ENCODE data around the gene SLC39A11.
"Not testable (repeated sequence)": the region's sequence is repeated elsewhere in the genome, so short reads cannot be mapped to it uniquely, and the experiment has no call there.

Gene SLC39A11

GRCh38 chr17:72646176-72646575 is 446.3 kb downstream of the SLC39A11 start:
- no peaks in the 10 kb centered on the region for H3K9me3 ChIP-seq (ENCODE audit: control insufficient read depth, low read length)
- no peaks in the 10 kb centered on the region for H3K36me3 ChIP-seq (ENCODE audit: control insufficient read depth, insufficient read depth, low read length)
- no peak overlapping the region for H3K4me3 ChIP-seq (ENCODE audit: insufficient read depth, low read depth, low read length)
- H3K27ac ChIP-seq (ENCODE audit: insufficient read depth, low read depth, low read length, poor library complexity, severe bottlenecking): no peak overlapping the region
- H3K4me1 ChIP-seq (ENCODE audit: control insufficient read depth, insufficient read depth, low read length): no peaks in the 10 kb centered on the region
- WGBS, 2 experiments: 82 to 85% methylated on average over 2 of the region's 2 CpGs
- no peaks in the 10 kb centered on the region for H3K27me3 ChIP-seq (ENCODE audit: control insufficient read depth, insufficient read depth, low read length, poor library complexity, severe bottlenecking)

- no peak overlapping the region for H3K4me3 ChIP-seq (ENCODE audit: insufficient read depth, low read depth, low read length)
- H3K27me3 ChIP-seq (ENCODE audit: control insufficient read depth, insufficient read depth, low read length, poor library complexity, severe bottlenecking): no peaks in the 10 kb centered on the region
- H3K27ac ChIP-seq (ENCODE audit: insufficient read depth, low read depth, low read length, poor library complexity, severe bottlenecking): no peak overlapping the region
- H3K9me3 ChIP-seq (ENCODE audit: control insufficient read depth, low read length): no peaks in the 10 kb centered on the region
- H3K36me3 ChIP-seq (ENCODE audit: control insufficient read depth, insufficient read depth, low read length): no peaks in the 10 kb centered on the region
- WGBS, 2 experiments: 79 to 87% methylated on average over 4 of the region's 4 CpGs
- H3K4me1 ChIP-seq (ENCODE audit: control insufficient read depth, insufficient read depth, low read length): no peaks in the 10 kb centered on the region
These were observed 448.0 kb downstream of the SLC39A11 start for GRCh38 chr17:72644492-72644891.

- Histone ChIP-seq H3K9me3 (ENCODE audit: control insufficient read depth, low read length) (no peaks in the 10 kb centered on the region), H3K27me3 (ENCODE audit: control insufficient read depth, insufficient read depth, low read length, poor library complexity, severe bottlenecking) (no peaks in the 10 kb centered on the region), H3K4me3 (ENCODE audit: insufficient read depth, low read depth, low read length) (no peak overlapping the region), H3K36me3 (ENCODE audit: control insufficient read depth, insufficient read depth, low read length) (no peaks in the 10 kb centered on the region), H3K27ac (ENCODE audit: insufficient read depth, low read depth, low read length, poor library complexity, severe bottlenecking) (no peak overlapping the region), H3K4me1 (ENCODE audit: control insufficient read depth, insufficient read depth, low read length) (no peaks in the 10 kb centered on the region)
- WGBS, 2 experiments: 96 to 98% methylated on average over 4 of the region's 4 CpGs
These were observed 448.8 kb downstream of the SLC39A11 start for GRCh38 chr17:72643575-72644216.

GRCh38 chr17:72642720-72643119 is 449.8 kb downstream of the SLC39A11 start:
- H3K4me1 ChIP-seq (ENCODE audit: control insufficient read depth, insufficient read depth, low read length): no peaks in the 10 kb centered on the region
- no peaks in the 10 kb centered on the region for H3K27me3 ChIP-seq (ENCODE audit: control insufficient read depth, insufficient read depth, low read length, poor library complexity, severe bottlenecking)
- H3K27ac ChIP-seq (ENCODE audit: insufficient read depth, low read depth, low read length, poor library complexity, severe bottlenecking): no peak overlapping the region
- WGBS, 2 experiments: 91 to 96% methylated on average over 7 of the region's 7 CpGs
- no peaks in the 10 kb centered on the region for H3K9me3 ChIP-seq (ENCODE audit: control insufficient read depth, low read length)
- no peaks in the 10 kb centered on the region for H3K36me3 ChIP-seq (ENCODE audit: control insufficient read depth, insufficient read depth, low read length)
- H3K4me3 ChIP-seq (ENCODE audit: insufficient read depth, low read depth, low read length): no peak overlapping the region

GRCh38 chr17:72640415-72641165 is 451.9 kb downstream of the SLC39A11 start:
- Histone ChIP-seq H3K4me3 (ENCODE audit: insufficient read depth, low read depth, low read length) (no peak overlapping the region), H3K4me1 (ENCODE audit: control insufficient read depth, insufficient read depth, low read length) (no peaks in the 10 kb centered on the region)
- 93 to 94% methylated on average over 61 of the region's 61 CpGs for WGBS, 2 experiments

GRCh38 chr17:72639711-72640110 is 452.8 kb downstream of the SLC39A11 start:
- no peaks in the 10 kb centered on the region for H3K9me3 ChIP-seq (ENCODE audit: control insufficient read depth, low read length)
- no peaks in the 10 kb centered on the region for H3K4me1 ChIP-seq (ENCODE audit: control insufficient read depth, insufficient read depth, low read length)
- no peaks in the 10 kb centered on the region for H3K36me3 ChIP-seq (ENCODE audit: control insufficient read depth, insufficient read depth, low read length)
- WGBS, 2 experiments: 94 to 95% methylated on average over 7 of the region's 7 CpGs
- H3K27ac ChIP-seq (ENCODE audit: insufficient read depth, low read depth, low read length, poor library complexity, severe bottlenecking): no peak overlapping the region
- H3K27me3 ChIP-seq (ENCODE audit: control insufficient read depth, insufficient read depth, low read length, poor library complexity, severe bottlenecking): no peaks in the 10 kb centered on the region
- no peak overlapping the region for H3K4me3 ChIP-seq (ENCODE audit: insufficient read depth, low read depth, low read length)

More at GRCh38 chr17:72640415-72641165, 451.9 kb downstream of the SLC39A11 start:
- Histone ChIP-seq H3K36me3 (ENCODE audit: control insufficient read depth, insufficient read depth, low read length) (no peaks in the 10 kb centered on the region), H3K27me3 (ENCODE audit: control insufficient read depth, insufficient read depth, low read length, poor library complexity, severe bottlenecking) (no peaks in the 10 kb centered on the region), H3K27ac (ENCODE audit: insufficient read depth, low read depth, low read length, poor library complexity, severe bottlenecking) (no peak overlapping the region), H3K9me3 (ENCODE audit: control insufficient read depth, low read length) (no peaks in the 10 kb centered on the region)

- 96% methylated on average over 3 of the region's 3 CpGs for WGBS, 2 experiments
- H3K9me3 ChIP-seq (ENCODE audit: control insufficient read depth, low read length); H3K4me3 ChIP-seq (ENCODE audit: insufficient read depth, low read depth, low read length); H3K27ac ChIP-seq (ENCODE audit: insufficient read depth, low read depth, low read length, poor library complexity, severe bottlenecking); H3K4me1 ChIP-seq (ENCODE audit: control insufficient read depth, insufficient read depth, low read length); H3K27me3 ChIP-seq (ENCODE audit: control insufficient read depth, insufficient read depth, low read length, poor library complexity, severe bottlenecking); H3K36me3 ChIP-seq (ENCODE audit: control insufficient read depth, insufficient read depth, low read length): not testable (repeated sequence)
These were observed 453.6 kb downstream of the SLC39A11 start for GRCh38 chr17:72638932-72639331.

- Histone ChIP-seq H3K4me3 (ENCODE audit: insufficient read depth, low read depth, low read length) (no peak overlapping the region), H3K4me1 (ENCODE audit: control insufficient read depth, insufficient read depth, low read length) (no peaks in the 10 kb centered on the region), H3K27me3 (ENCODE audit: control insufficient read depth, insufficient read depth, low read length, poor library complexity, severe bottlenecking) (no peaks in the 10 kb centered on the region), H3K36me3 (ENCODE audit: control insufficient read depth, insufficient read depth, low read length) (no peaks in the 10 kb centered on the region), H3K9me3 (ENCODE audit: control insufficient read depth, low read length) (no peaks in the 10 kb centered on the region), H3K27ac (ENCODE audit: insufficient read depth, low read depth, low read length, poor library complexity, severe bottlenecking) (no peak overlapping the region)
- 90 to 91% methylated on average over 14 of the region's 14 CpGs for WGBS, 2 experiments
These were observed 457.4 kb downstream of the SLC39A11 start for GRCh38 chr17:72635034-72635635.

GRCh38 chr17:72634621-72635020 is 457.9 kb downstream of the SLC39A11 start:
- 77 to 82% methylated on average over 7 of the region's 7 CpGs for WGBS, 2 experiments
- no peaks in the 10 kb centered on the region for H3K4me1 ChIP-seq (ENCODE audit: control insufficient read depth, insufficient read depth, low read length)
- H3K27ac ChIP-seq (ENCODE audit: insufficient read depth, low read depth, low read length, poor library complexity, severe bottlenecking): no peak overlapping the region
- H3K36me3 ChIP-seq (ENCODE audit: control insufficient read depth, insufficient read depth, low read length): no peaks in the 10 kb centered on the region
- H3K9me3 ChIP-seq (ENCODE audit: control insufficient read depth, low read length): no peaks in the 10 kb centered on the region
- no peak overlapping the region for H3K4me3 ChIP-seq (ENCODE audit: insufficient read depth, low read depth, low read length)
- no peaks in the 10 kb centered on the region for H3K27me3 ChIP-seq (ENCODE audit: control insufficient read depth, insufficient read depth, low read length, poor library complexity, severe bottlenecking)

GRCh38 chr17:72631949-72632684 is 460.4 kb downstream of the SLC39A11 start:
- H3K4me1 ChIP-seq (ENCODE audit: control insufficient read depth, insufficient read depth, low read length): no peaks in the 10 kb centered on the region
- H3K27me3 ChIP-seq (ENCODE audit: control insufficient read depth, insufficient read depth, low read length, poor library complexity, severe bottlenecking): no peaks in the 10 kb centered on the region
- H3K36me3 ChIP-seq (ENCODE audit: control insufficient read depth, insufficient read depth, low read length): no peaks in the 10 kb centered on the region
- H3K9me3 ChIP-seq (ENCODE audit: control insufficient read depth, low read length): peaks cover 2% of the 10 kb centered on the region
- H3K4me3 ChIP-seq (ENCODE audit: insufficient read depth, low read depth, low read length): no peak overlapping the region
- no peak overlapping the region for H3K27ac ChIP-seq (ENCODE audit: insufficient read depth, low read depth, low read length, poor library complexity, severe bottlenecking)
- 84 to 88% methylated on average over 22 of the region's 22 CpGs for WGBS, 2 experiments
